ENCODE measurements around the gene RAB17.

GRCh38 chr2:237533668-237534161, 56.8 kb downstream of the RAB17 start:
- TF ChIP-seq CTCF (IDR thresholded peaks at IDR 0.05) (no peak), POLR2A (IDR thresholded peaks at IDR 0.05) (no peak)

Measured in uterus (tissue), 2 donors.